ENCODE data around the gene TNFRSF18. TPM values are rescaled to one million over a fixed set of nuclear protein-coding genes. Genes with fewer than 3 reads are reported as not detected.

Gene TNFRSF18
- total RNA-seq, 1 experiment from 2014 or later = 6.9 TPM

GRCh38 chr1:1161078-1161682 lies 45.2 kb downstream of the TNFRSF18 start:
- intact Hi-C loops (cut with micrococcal nuclease; ENCODE audit: unreplicated experiment) = loop anchor here (5.0 kb wide), 1 partner anchor 46 kb away; the partner anchor contains the start of gene TNFRSF18
- Histone ChIP-seq H3K9me2 (ENCODE audit: insufficient read depth) (no peaks in the 10 kb centered on the region), H4K20me1 (ENCODE audit: insufficient read depth) (peaks cover 13% of the 10 kb centered on the region), H3K27ac (no peak overlapping the region), H3K27me3 (ENCODE audit: insufficient read depth, low read depth) (no peaks in the 10 kb centered on the region), H3K9me3 (ENCODE audit: insufficient read depth, low read depth) (no peaks in the 10 kb centered on the region), H3K4me2 (no peak overlapping the region), H2AFZ (no peak overlapping the region), H3K36me3 (ENCODE audit: low read depth) (no peaks in the 10 kb centered on the region), H3K4me3 (no peak overlapping the region), H3K79me2 (ENCODE audit: low read depth) (peaks cover 34% of the 10 kb centered on the region), H3K4me1 (replicated peaks; ENCODE audit: insufficient read depth) (peaks cover 27% of the 10 kb centered on the region), H3F3A (ENCODE audit: insufficient read depth, low read depth) (peaks cover 33% of the 10 kb centered on the region; the same call in 1 of the 2 replicates)
- TF ChIP-seq EZH2 (IDR thresholded peaks at IDR 0.05; ENCODE audit: low read depth) (no peak), CTCF (conservative IDR thresholded peaks at IDR 0.05) (no peak)
- no peak for DNase-seq
- BruUV-seq (replicated peaks) = no TSS peak
- ChIA-PET CTCF (no interaction called here), POLR2A (ENCODE audit: unreplicated experiment) (no interaction called here)

GRCh38 chr1:1160281-1160930 lies 46.0 kb downstream of the TNFRSF18 start:
- TF ChIP-seq EZH2 (IDR thresholded peaks at IDR 0.05; ENCODE audit: low read depth) (no peak), CTCF (conservative IDR thresholded peaks at IDR 0.05) (no peak)
- Histone ChIP-seq H3K79me2 (ENCODE audit: low read depth) (peaks cover 26% of the 10 kb centered on the region), H3K4me1 (replicated peaks; ENCODE audit: insufficient read depth) (peaks cover 19% of the 10 kb centered on the region), H3K4me3 (no peak overlapping the region), H3K9me2 (ENCODE audit: insufficient read depth) (no peaks in the 10 kb centered on the region), H3K4me2 (no peak overlapping the region), H3F3A (ENCODE audit: insufficient read depth, low read depth) (peaks cover 26% of the 10 kb centered on the region; the same call in 1 of the 2 replicates), H2AFZ (no peak overlapping the region), H3K27me3 (ENCODE audit: insufficient read depth, low read depth) (no peaks in the 10 kb centered on the region), H4K20me1 (ENCODE audit: insufficient read depth) (peaks cover 5% of the 10 kb centered on the region), H3K36me3 (ENCODE audit: low read depth) (no peaks in the 10 kb centered on the region), H3K27ac (no peak overlapping the region), H3K9me3 (ENCODE audit: insufficient read depth, low read depth) (no peaks in the 10 kb centered on the region)
- intact Hi-C loops (cut with micrococcal nuclease; ENCODE audit: unreplicated experiment) = loop anchor here (5.0 kb wide), 1 partner anchor 47 kb away; the partner anchor contains the start of gene TNFRSF18
- CTCF ChIA-PET = no interaction called here
- POLR2A ChIA-PET (ENCODE audit: unreplicated experiment) = no interaction called here
- no TSS peak for BruUV-seq (replicated peaks)
- no peak for DNase-seq

GRCh38 chr1:1157914-1158710 lies 48.3 kb downstream of the TNFRSF18 start:
- intact Hi-C loops (cut with micrococcal nuclease; ENCODE audit: unreplicated experiment) = loop anchor here (2.0 kb wide), 1 partner anchor 79 kb away; no protein-coding TSS in a partner anchor
- TF ChIP-seq CTCF (conservative IDR thresholded peaks at IDR 0.05) (no peak), EZH2 (IDR thresholded peaks at IDR 0.05; ENCODE audit: low read depth) (no peak)
- Histone ChIP-seq H3K27ac (peak overlapping the region; percentile 97), H3F3A (ENCODE audit: insufficient read depth, low read depth) (peaks cover 24% of the 10 kb centered on the region; the same call in 1 of the 2 replicates), H3K9me3 (ENCODE audit: insufficient read depth, low read depth) (no peaks in the 10 kb centered on the region), H3K4me1 (replicated peaks; ENCODE audit: insufficient read depth) (peaks cover 14% of the 10 kb centered on the region), H3K9me2 (ENCODE audit: insufficient read depth) (no peaks in the 10 kb centered on the region), H3K79me2 (ENCODE audit: low read depth) (peaks cover 3% of the 10 kb centered on the region), H3K4me3 (peak overlapping the region; percentile 83), H4K20me1 (ENCODE audit: insufficient read depth) (no peaks in the 10 kb centered on the region), H2AFZ (peak overlapping the region; percentile 77), H3K36me3 (ENCODE audit: low read depth) (no peaks in the 10 kb centered on the region), H3K4me2 (peak overlapping the region; percentile 100), H3K27me3 (ENCODE audit: insufficient read depth, low read depth) (no peaks in the 10 kb centered on the region)
- BruUV-seq (replicated peaks) = TSS peak; percentile 91
- POLR2A ChIA-PET (ENCODE audit: unreplicated experiment) = interaction anchor here (0.5 to 0.6 kb wide), 2 partner anchors 28 to 138 kb away, joined by 3 read pairs; no protein-coding TSS in a partner anchor
- CTCF ChIA-PET = no interaction called here
- DNase-seq = peak; percentile 72 to 86

Data from PC-9 (cell line).